GM23338 (cell line): Measurements from ENCODE around the gene ZACN. TPM values are rescaled to one million over a fixed set of nuclear protein-coding genes. Genes with fewer than 3 reads are reported as not detected.
A peak's percentile ranks its signal among the peaks of the same experiment; 100 is the strongest.

ENCODE experiments used
- ATAC-seq: fragments of 200-7000 bp; cut with Tn5 transposase; 3 replicates; pipeline ENCODE4 v1.9.1; 2020
- DNase-seq: peaks from one replicate; pipeline ENCODE4 v3.0.0-alpha.2; 2015; ENCODE audit warnings: low spot score
- H2AFZ ChIP-seq: fragments of 200-600 bp; sonication (generic); 2 replicates; pipeline ENCODE4 v1.8.0; 2016; ENCODE audit warnings: antibody characterized with exemption, mild to moderate bottlenecking, moderate library complexity
- H3F3A ChIP-seq: fragments of 200-600 bp; sonication (generic); replicated peaks from 2 replicates; pipeline ENCODE4 v1.8.0; 2017; ENCODE audit warnings: antibody characterized with exemption, mixed run types, low read depth
- H3K27ac ChIP-seq: fragments of 200-600 bp; sonication (generic); 2 replicates; pipeline ENCODE4 v1.6.1; 2016; ENCODE audit warnings: low read depth
- H3K27me3 ChIP-seq: fragments of 200-600 bp; sonication (generic); 2 replicates; pipeline ENCODE4 v1.8.0; 2016; ENCODE audit warnings: mild to moderate bottlenecking, mixed run types, moderate library complexity; ENCODE audit not compliant: insufficient read depth
- H3K36me3 ChIP-seq: fragments of 200-600 bp; sonication (generic); 2 replicates; pipeline ENCODE4 v1.8.0; 2016; ENCODE audit warnings: mild to moderate bottlenecking; ENCODE audit not compliant: insufficient read depth
- H3K4me1 ChIP-seq: fragments of 200-600 bp; sonication (generic); 2 replicates; pipeline ENCODE4 v1.8.0; 2016; ENCODE audit warnings: mild to moderate bottlenecking, moderate library complexity; ENCODE audit not compliant: insufficient read depth
- H3K4me2 ChIP-seq: fragments of 200-600 bp; sonication (generic); 2 replicates; pipeline ENCODE4 v1.7.1; 2017; ENCODE audit warnings: mixed run types
- H3K4me3 ChIP-seq: fragments of 200-600 bp; sonication (generic); 2 replicates; pipeline ENCODE4 v1.6.1; 2016; ENCODE audit warnings: mixed run types
- H3K79me2 ChIP-seq: fragments of 200-600 bp; sonication (generic); replicated peaks from 2 replicates; pipeline ENCODE4 v1.8.0; 2017; ENCODE audit warnings: mild to moderate bottlenecking; ENCODE audit not compliant: insufficient read depth
- H3K9me2 ChIP-seq: fragments of 200-600 bp; sonication (generic); 2 replicates; pipeline ENCODE4 v1.8.0; 2017; ENCODE audit not compliant: insufficient read depth
- H4K20me1 ChIP-seq: fragments of 200-600 bp; sonication (generic); replicated peaks from 2 replicates; pipeline ENCODE4 v1.8.0; 2017; ENCODE audit warnings: mild to moderate bottlenecking; ENCODE audit not compliant: insufficient read depth
- H3K27ac Mint-ChIP-seq: 2 replicates; pipeline ENCODE4 v1.8.0; 2020; ENCODE audit warnings: inconsistent platforms, mild to moderate bottlenecking, moderate library complexity, mixed read lengths
- H3K27me3 Mint-ChIP-seq: 3 replicates; pipeline ENCODE4 v1.8.0; 2022; ENCODE audit warnings: low read depth, mild to moderate bottlenecking, moderate library complexity, mixed read lengths, inconsistent platforms; ENCODE audit not compliant: insufficient read depth, poor library complexity
- H3K36me3 Mint-ChIP-seq: 3 replicates; pipeline ENCODE4 v1.8.0; 2021; ENCODE audit warnings: low read depth, mild to moderate bottlenecking, inconsistent platforms, moderate library complexity, mixed read lengths
- H3K4me1 Mint-ChIP-seq: 3 replicates; pipeline ENCODE4 v1.8.0; 2020; ENCODE audit warnings: mild to moderate bottlenecking, inconsistent platforms, mixed read lengths
- H3K4me3 Mint-ChIP-seq: 3 replicates; pipeline ENCODE4 v1.8.0; 2021; ENCODE audit warnings: moderate library complexity, mild to moderate bottlenecking, inconsistent platforms, mixed read lengths
- H3K9me3 Mint-ChIP-seq: 3 replicates; pipeline ENCODE4 v1.8.0; 2020; ENCODE audit warnings: moderate library complexity, mild to moderate bottlenecking, inconsistent platforms, mixed read lengths
- CREB1 ChIP-seq: fragments of 250-450 bp; sonication (Bioruptor Pico); IDR thresholded peaks from 2 replicates; pipeline ENCODE4 v1.5.0; 2020; ENCODE audit warnings: low read depth, mild to moderate bottlenecking, moderate library complexity
- ETS1 ChIP-seq: IDR thresholded peaks from 2 replicates; pipeline ENCODE4 v1.6.1; 2016; ENCODE audit warnings: antibody characterized with exemption
- EZH2 ChIP-seq: fragments of 200-600 bp; sonication (generic); IDR thresholded peaks from one replicate; pipeline ENCODE4 v1.8.0; 2017; ENCODE audit warnings: antibody characterized with exemption, mild to moderate bottlenecking, low read depth; ENCODE audit not compliant: unreplicated experiment
- EZH2phosphoT487 ChIP-seq: fragments of 200-600 bp; sonication (generic); IDR thresholded peaks from one replicate; pipeline ENCODE4 v1.8.1; 2018; ENCODE audit warnings: antibody characterized with exemption; ENCODE audit not compliant: unreplicated experiment
- REST ChIP-seq: IDR thresholded peaks from one replicate; pipeline ENCODE4 v1.6.1; 2018; ENCODE audit warnings: antibody characterized with exemption; ENCODE audit not compliant: unreplicated experiment
- STAT1 ChIP-seq: IDR thresholded peaks from one replicate; pipeline ENCODE4 v1.6.1; 2016; ENCODE audit warnings: antibody characterized with exemption; ENCODE audit not compliant: unreplicated experiment
- ZNF331 ChIP-seq: fragments of 250-450 bp; sonication (Bioruptor Pico); IDR thresholded peaks from 2 replicates; pipeline ENCODE4 v1.5.0; 2020; ENCODE audit warnings: low read depth, mild to moderate bottlenecking, moderate library complexity
- polyA plus RNA-seq: library from polyadenylated mRNA; unstranded; fragments of >200 nt; fragmentation: Nextera tagmentation; extraction: Ambion mirVana; gene quantifications from 2 replicates; pipeline ENCODE4 v1.2.1, GENCODE V29; 2016
- total RNA-seq: library from RNA; depleted of rRNA; stranded (reverse); fragments of >200 nt; shearing (Covaris generic); gene quantifications from 2 replicates; pipeline ENCODE4 v1.2.3, GENCODE V29; 2014

ZACN gene
- total and polyA plus RNA-seq, 2 experiments from 2014 or later, result 0.47 TPM; not detected in 1

- TF ChIP-seq EZH2 (no peak), STAT1 (no peak), ETS1 (no peak), CREB1 (no peak)
These were observed 46.9 kb downstream of the ZACN start (continued) for GRCh38 chr17:76125922-76126321.

GRCh38 chr17:76130473-76130872, 51.5 kb downstream of the ZACN start:
- peaks cover 36% of the 10 kb centered on the region for H3K27me3 Mint-ChIP-seq
- H3F3A ChIP-seq, result peaks cover 24% of the 10 kb centered on the region
- peak overlapping the region; percentile 78 for H2AFZ ChIP-seq
- TF ChIP-seq ZNF331, result no peak
- peak; percentile 4 for TF ChIP-seq EZH2
- no peak for TF ChIP-seq ETS1
- TF ChIP-seq STAT1, result no peak
- TF ChIP-seq EZH2phosphoT487, result no peak
- TF ChIP-seq REST, result no peak
- H3K27ac Mint-ChIP-seq, result no peak overlapping the region
- peaks cover 39% of the 10 kb centered on the region for H3K27me3 ChIP-seq
- no peaks in the 10 kb centered on the region; the same call in 2 of the 3 replicates for H3K9me3 Mint-ChIP-seq
- H3K36me3 Mint-ChIP-seq, result no peaks in the 10 kb centered on the region
- H3K4me3 ChIP-seq, result peak overlapping the region; percentile 85
- H3K4me1 ChIP-seq, result peaks cover 46% of the 10 kb centered on the region
- no peaks in the 10 kb centered on the region for H3K36me3 ChIP-seq
- no peaks in the 10 kb centered on the region for H3K79me2 ChIP-seq
- H3K4me3 Mint-ChIP-seq, result peak overlapping the region; percentile 26; the same call in 1 of the 3 replicates
- no peak overlapping the region for H3K27ac ChIP-seq
- no peaks in the 10 kb centered on the region for H4K20me1 ChIP-seq
- no peaks in the 10 kb centered on the region for H3K9me2 ChIP-seq
- no peak for ATAC-seq
- peak overlapping the region; percentile 91 for H3K4me2 ChIP-seq
- peaks cover 49% of the 10 kb centered on the region for H3K4me1 Mint-ChIP-seq
- DNase-seq, result peak; percentile 43
